Measurements from ENCODE around the gene OSBPL3. TPM values are rescaled to one million over a fixed set of nuclear protein-coding genes. Genes with fewer than 3 reads are reported as not detected.

The OSBPL3 gene
- polyA plus RNA-seq, 1 experiment = 26.5 TPM

DNA sequence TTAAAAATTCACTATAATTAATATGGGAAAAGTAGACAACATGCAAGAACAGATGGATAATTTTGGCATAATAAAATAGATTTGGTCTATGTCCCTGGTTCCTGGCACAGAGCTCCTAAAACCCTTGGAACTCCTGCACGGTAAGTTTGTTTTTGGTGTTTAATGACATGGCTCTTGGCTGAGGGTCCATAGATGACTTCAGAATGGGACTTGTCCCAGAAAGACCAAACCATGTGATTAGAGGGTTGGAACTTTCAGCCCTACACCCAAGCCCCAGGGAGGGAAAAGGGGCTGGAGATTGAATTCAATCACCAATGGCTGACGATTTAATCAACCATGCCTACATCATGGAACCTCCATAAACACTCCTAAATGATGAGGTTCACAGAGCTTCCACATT lies 210.1 kb downstream of the OSBPL3 start:
- no peaks in the 10 kb centered on the region for H3K27me3 ChIP-seq (ENCODE audit: control insufficient read depth, insufficient read depth, low read length)
- ChIA-PET CTCF (interaction anchor here (1.2 to 1.5 kb wide), 2 partner anchors 16 to 42 kb away, joined by 3 read pairs; no protein-coding TSS in a partner anchor), POLR2A (interaction anchor here (0.7 kb wide), 1 partner anchor 76 kb away, joined by 3 read pairs; no protein-coding TSS in a partner anchor)
- H3K36me3 ChIP-seq (ENCODE audit: control insufficient read depth, insufficient read depth, low read length) = no peaks in the 10 kb centered on the region
- H3K4me3 ChIP-seq (ENCODE audit: low read depth, low read length) = no peak overlapping the region
- TF ChIP-seq, protein P1, sequence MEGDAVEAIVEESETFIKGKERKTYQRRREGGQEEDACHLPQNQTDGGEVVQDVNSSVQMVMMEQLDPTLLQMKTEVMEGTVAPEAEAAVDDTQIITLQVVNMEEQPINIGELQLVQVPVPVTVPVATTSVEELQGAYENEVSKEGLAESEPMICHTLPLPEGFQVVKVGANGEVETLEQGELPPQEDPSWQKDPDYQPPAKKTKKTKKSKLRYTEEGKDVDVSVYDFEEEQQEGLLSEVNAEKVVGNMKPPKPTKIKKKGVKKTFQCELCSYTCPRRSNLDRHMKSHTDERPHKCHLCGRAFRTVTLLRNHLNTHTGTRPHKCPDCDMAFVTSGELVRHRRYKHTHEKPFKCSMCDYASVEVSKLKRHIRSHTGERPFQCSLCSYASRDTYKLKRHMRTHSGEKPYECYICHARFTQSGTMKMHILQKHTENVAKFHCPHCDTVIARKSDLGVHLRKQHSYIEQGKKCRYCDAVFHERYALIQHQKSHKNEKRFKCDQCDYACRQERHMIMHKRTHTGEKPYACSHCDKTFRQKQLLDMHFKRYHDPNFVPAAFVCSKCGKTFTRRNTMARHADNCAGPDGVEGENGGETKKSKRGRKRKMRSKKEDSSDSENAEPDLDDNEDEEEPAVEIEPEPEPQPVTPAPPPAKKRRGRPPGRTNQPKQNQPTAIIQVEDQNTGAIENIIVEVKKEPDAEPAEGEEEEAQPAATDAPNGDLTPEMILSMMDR (IDR thresholded peaks at IDR 0.05; ENCODE audit: insufficient read depth, low read depth, low read length) = no peak
- DNase-seq (ENCODE audit: low read depth) = no peak

DNA sequence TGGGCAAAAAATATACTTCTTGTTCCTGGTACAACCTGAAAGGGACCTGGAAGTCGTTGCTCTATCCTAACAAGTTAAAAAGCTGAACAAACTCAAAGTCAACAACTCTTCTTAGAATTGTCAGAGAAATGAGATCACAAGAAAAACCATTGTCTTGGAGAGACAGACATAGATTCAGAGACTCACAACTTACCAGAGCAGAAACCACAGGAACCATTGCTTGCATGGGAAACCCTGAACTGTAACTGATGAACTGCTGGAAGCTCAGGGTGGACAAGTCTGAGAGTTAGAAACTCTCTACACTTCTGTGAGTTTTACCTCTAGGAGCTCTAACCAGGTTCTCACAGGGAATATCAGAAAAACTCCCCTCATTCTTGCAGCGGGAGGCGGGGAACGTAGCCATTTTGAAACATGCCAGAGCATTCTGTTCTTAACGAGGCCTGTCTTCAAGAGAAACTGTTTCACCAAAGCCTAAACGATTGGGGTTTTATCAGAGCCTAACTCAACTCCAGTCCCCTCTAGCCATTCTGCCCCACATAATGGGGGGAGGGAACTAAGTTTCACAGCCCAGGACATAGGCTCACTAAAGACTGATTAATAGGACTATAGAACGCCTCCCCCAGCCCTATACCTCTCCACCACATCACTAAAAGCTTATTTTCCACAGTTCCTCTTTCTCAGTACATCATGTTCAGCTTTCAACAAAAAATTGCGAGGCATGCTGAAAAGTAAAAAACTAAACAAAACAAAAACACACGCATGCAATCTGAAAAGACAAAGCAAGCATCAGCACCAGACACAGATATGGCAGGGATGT lies 210.8 kb downstream of the OSBPL3 start:
- TF ChIP-seq, protein P1 (IDR thresholded peaks at IDR 0.05; ENCODE audit: insufficient read depth, low read depth, low read length) = no peak
- ChIA-PET CTCF (interaction anchor here (1.2 to 1.5 kb wide), 2 partner anchors 15 to 43 kb away, joined by 3 read pairs; no protein-coding TSS in a partner anchor), POLR2A (interaction anchor here (0.7 kb wide), 1 partner anchor 75 kb away, joined by 3 read pairs; no protein-coding TSS in a partner anchor)
- Histone ChIP-seq H3K27me3 (ENCODE audit: control insufficient read depth, insufficient read depth, low read length) (no peaks in the 10 kb centered on the region), H3K4me3 (ENCODE audit: low read depth, low read length) (no peak overlapping the region), H3K36me3 (ENCODE audit: control insufficient read depth, insufficient read depth, low read length) (no peaks in the 10 kb centered on the region)
- no peak for DNase-seq (ENCODE audit: low read depth)

DNA sequence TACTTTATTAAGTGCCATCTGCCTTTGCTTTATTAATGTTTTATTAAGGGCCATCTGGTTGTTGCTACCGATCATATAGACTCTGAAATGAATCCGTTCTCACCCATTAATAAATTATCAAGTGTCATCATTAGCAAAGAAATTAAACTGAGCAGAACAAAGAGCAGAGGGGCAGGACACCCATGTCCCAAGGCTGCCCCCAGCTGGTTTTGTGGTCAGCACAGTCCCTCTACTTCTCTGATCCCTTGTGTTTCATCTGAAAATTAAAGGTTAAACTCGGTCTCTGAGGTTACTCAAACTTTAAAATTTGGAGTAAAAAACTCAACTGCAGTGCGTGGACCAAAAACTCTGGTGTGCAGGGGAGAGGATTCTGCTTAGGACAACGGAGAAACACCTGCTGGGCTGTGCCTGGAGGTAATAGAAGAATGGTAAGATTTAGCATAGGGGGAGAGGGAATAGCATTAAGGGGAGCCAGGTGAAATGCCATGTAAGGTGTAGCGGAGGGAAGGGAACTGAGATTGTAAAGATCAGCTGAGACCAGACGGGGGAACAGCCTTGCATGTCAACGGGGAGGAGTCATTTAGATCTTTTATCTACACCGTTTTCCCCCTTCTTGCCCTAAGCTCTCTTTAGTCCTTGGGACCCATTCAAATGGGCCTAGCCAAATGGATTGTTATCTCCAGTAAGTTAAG lies 212.0 kb downstream of the OSBPL3 start:
- Histone ChIP-seq H3K27me3 (ENCODE audit: control insufficient read depth, insufficient read depth, low read length) (no peaks in the 10 kb centered on the region), H3K4me3 (ENCODE audit: low read depth, low read length) (no peak overlapping the region), H3K36me3 (ENCODE audit: control insufficient read depth, insufficient read depth, low read length) (no peaks in the 10 kb centered on the region)
- ChIA-PET POLR2A (no interaction called here), CTCF (interaction anchor here (1.0 to 1.1 kb wide), 2 partner anchors 39 to 53 kb away, joined by 3 read pairs; no protein-coding TSS in a partner anchor)
- no peak for DNase-seq (ENCODE audit: low read depth)
- TF ChIP-seq, protein P1 (IDR thresholded peaks at IDR 0.05; ENCODE audit: insufficient read depth, low read depth, low read length) = peak; percentile 14; the same call in 1 of the 2 replicates

DNA sequence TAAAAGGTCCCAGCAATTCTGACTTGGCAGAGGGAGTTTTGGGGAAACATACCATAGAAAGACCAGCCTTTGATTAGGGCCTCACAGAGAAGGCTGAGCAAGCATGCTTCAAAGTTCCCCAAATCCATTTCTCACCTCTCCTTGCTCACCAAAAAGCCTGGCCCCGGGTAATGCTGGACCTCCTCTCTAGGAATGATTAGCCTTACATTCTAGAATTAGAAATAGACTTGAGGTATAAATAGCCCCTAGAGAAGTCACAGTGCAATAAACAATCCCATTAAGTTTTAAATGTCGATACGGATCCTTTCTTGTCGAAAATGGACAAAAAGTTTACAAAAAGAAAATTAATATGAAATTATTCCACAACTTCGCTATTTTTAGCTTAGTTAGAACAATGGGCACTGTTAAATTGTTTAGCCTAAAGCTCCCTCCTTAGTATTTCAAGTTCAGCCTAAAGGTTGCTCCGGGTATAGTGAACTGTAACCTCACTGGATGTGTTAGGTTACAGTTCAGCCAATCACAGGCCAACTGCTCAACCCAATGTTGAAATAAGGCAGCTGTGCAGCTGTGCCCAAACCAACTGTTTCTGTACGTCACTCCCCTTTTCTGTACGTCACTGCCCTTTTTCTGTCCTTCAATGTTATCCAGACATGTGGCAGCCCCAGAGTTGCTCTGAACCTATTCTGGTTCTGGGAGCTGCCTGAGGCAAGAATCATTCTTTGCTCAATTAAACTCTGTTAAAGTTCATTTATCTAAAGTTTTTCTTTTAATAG lies 214.8 kb downstream of the OSBPL3 start:
- H3K27me3 ChIP-seq (ENCODE audit: control insufficient read depth, insufficient read depth, low read length) = no peaks in the 10 kb centered on the region
- CTCF ChIA-PET = interaction anchor here (0.9 kb wide), 1 partner anchor 201 kb away, joined by 3 read pairs; no protein-coding TSS in a partner anchor
- H3K4me3 ChIP-seq (ENCODE audit: low read depth, low read length) = no peak overlapping the region
- no peak for DNase-seq (ENCODE audit: low read depth)
- POLR2A ChIA-PET = interaction anchor here (0.6 kb wide), 1 partner anchor 23 kb away, joined by 3 read pairs; no protein-coding TSS in a partner anchor
- TF ChIP-seq, protein P1 (IDR thresholded peaks at IDR 0.05; ENCODE audit: insufficient read depth, low read depth, low read length) = no peak
- H3K36me3 ChIP-seq (ENCODE audit: control insufficient read depth, insufficient read depth, low read length) = no peaks in the 10 kb centered on the region
